ENCODE data around the gene UGT1A6. TPM values are rescaled to one million over a fixed set of nuclear protein-coding genes. Genes with fewer than 3 reads are reported as not detected.
A peak's percentile ranks its signal among the peaks of the same experiment; 100 is the strongest.

Gene UGT1A6
- total RNA-seq, 1 donor from 2014 or later: 1.9 TPM

DNA sequence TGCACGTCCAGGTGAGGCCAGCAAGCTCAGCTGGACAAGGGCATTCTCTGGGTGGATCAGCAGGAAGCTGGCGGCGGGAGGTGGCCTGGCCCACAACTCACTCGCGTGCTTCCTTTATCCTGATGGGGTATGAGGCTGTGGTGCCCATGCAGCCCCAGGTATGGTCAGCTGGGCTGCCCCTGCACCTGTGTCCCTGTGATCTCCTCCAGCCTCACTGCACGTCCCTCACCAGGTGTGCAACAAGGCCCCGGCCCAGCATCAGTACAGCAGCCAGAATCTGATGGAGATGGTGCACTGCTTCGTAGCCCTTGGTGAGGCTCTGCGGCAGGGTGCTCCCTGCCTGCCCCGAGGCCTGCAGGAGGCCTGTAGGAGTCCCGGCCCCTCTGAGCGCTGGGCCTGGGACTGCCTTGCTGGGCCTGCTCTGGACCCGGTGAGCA is 103.1 kb downstream of the UGT1A6 start:
- H3K4me1 Mint-ChIP-seq (ENCODE audit: unreplicated experiment): no peaks in the 10 kb centered on the region
- H3K27me3 Mint-ChIP-seq: peaks cover 7% of the 10 kb centered on the region
- H3K4me3 Mint-ChIP-seq: no peak overlapping the region
- H3K36me3 Mint-ChIP-seq: no peaks in the 10 kb centered on the region
- no peaks in the 10 kb centered on the region for H3K9me3 Mint-ChIP-seq
- TF ChIP-seq, protein P1, sequence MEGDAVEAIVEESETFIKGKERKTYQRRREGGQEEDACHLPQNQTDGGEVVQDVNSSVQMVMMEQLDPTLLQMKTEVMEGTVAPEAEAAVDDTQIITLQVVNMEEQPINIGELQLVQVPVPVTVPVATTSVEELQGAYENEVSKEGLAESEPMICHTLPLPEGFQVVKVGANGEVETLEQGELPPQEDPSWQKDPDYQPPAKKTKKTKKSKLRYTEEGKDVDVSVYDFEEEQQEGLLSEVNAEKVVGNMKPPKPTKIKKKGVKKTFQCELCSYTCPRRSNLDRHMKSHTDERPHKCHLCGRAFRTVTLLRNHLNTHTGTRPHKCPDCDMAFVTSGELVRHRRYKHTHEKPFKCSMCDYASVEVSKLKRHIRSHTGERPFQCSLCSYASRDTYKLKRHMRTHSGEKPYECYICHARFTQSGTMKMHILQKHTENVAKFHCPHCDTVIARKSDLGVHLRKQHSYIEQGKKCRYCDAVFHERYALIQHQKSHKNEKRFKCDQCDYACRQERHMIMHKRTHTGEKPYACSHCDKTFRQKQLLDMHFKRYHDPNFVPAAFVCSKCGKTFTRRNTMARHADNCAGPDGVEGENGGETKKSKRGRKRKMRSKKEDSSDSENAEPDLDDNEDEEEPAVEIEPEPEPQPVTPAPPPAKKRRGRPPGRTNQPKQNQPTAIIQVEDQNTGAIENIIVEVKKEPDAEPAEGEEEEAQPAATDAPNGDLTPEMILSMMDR (conservative IDR thresholded peaks at IDR 0.05): no peak
- H3K27ac Mint-ChIP-seq: no peak overlapping the region
- peak; percentile 55 for DNase-seq (ENCODE audit: extremely low spot score, unreplicated experiment)

DNA sequence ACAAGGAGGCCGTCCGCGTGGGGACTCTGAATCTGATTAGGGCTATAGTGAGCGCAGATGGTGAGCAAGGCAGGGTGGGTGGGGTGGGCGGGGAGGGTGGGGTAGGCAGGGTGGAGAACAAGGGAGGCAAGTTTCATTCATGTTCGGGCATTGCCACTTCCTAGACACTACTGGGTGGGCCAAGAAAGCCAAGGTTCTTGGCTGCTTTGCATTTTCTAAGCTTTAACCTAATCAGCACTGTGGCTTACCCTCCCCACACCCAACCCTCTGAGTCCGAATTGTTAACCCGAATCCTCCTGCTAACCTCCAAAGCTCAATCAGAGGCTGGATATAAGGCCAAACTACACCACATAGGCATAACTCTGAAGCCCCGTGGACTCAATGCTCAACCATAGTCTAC is 103.6 kb downstream of the UGT1A6 start:
- TF ChIP-seq, protein P1 (conservative IDR thresholded peaks at IDR 0.05): no peak
- Mint-ChIP-seq H3K4me3 (no peak overlapping the region), H3K4me1 (ENCODE audit: unreplicated experiment) (no peaks in the 10 kb centered on the region), H3K9me3 (no peaks in the 10 kb centered on the region), H3K27me3 (peaks cover 2% of the 10 kb centered on the region), H3K27ac (no peak overlapping the region), H3K36me3 (no peaks in the 10 kb centered on the region)
- DNase-seq (ENCODE audit: extremely low spot score, unreplicated experiment): no peak

DNA sequence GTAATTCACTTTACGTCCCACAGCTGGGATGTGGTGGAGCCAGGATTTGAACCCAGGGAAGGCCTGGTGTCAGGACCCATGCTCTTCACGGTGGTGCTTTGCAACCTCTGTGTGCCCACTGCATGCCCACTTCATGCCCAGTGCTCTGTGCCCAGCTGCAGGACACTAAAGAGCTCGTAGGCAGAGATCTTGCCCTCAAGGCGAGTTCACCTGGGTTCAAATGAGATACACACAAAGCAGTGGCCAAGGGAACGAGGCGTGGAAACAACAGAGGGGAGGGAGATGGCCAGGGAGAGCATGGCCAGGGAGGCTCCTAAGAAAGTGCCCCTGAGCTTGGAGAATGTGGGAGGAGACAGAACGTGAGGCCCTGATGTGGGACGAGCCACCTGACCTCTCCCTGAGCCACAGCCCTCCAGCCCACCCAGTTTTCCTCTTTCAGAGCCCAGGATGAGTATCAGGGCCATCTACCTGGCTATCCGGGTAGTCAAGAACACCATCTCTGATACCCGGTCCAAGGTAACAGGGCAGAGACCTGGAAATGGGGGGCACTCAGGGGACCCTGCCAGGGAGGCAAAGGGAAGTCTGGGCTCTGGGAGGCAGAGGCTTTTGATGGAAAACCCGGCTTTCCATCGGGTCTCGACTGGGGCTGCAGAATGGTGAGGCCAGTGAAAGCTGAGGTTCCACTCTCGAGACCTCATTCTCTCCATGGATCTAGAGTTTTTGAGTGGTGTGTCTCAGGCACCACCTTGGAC is 105.8 kb downstream of the UGT1A6 start:
- TF ChIP-seq, protein P1 (conservative IDR thresholded peaks at IDR 0.05): no peak
- Mint-ChIP-seq H3K4me3 (no peak overlapping the region), H3K9me3 (no peaks in the 10 kb centered on the region), H3K36me3 (no peaks in the 10 kb centered on the region), H3K4me1 (ENCODE audit: unreplicated experiment) (no peaks in the 10 kb centered on the region), H3K27ac (no peak overlapping the region), H3K27me3 (peaks cover 10% of the 10 kb centered on the region)
- DNase-seq (ENCODE audit: extremely low spot score, unreplicated experiment): peak; percentile 54

GRCh38 chr2:233799087-233799665 is 106.5 kb downstream of the UGT1A6 start:
- TF ChIP-seq, protein P1 (conservative IDR thresholded peaks at IDR 0.05): no peak
- Mint-ChIP-seq H3K4me3 (no peak overlapping the region), H3K36me3 (no peaks in the 10 kb centered on the region), H3K27ac (no peak overlapping the region), H3K9me3 (no peaks in the 10 kb centered on the region), H3K27me3 (peaks cover 17% of the 10 kb centered on the region), H3K4me1 (ENCODE audit: unreplicated experiment) (no peaks in the 10 kb centered on the region)
- DNase-seq (ENCODE audit: extremely low spot score, unreplicated experiment): peak; percentile 49

GRCh38 chr2:233799716-233800115 is 107.0 kb downstream of the UGT1A6 start:
- H3K4me1 Mint-ChIP-seq (ENCODE audit: unreplicated experiment): no peaks in the 10 kb centered on the region
- DNase-seq (ENCODE audit: extremely low spot score, unreplicated experiment): no peak
- H3K9me3 Mint-ChIP-seq: no peaks in the 10 kb centered on the region
- TF ChIP-seq, protein P1 (conservative IDR thresholded peaks at IDR 0.05): no peak
- no peak overlapping the region for H3K27ac Mint-ChIP-seq
- no peaks in the 10 kb centered on the region for H3K36me3 Mint-ChIP-seq
- H3K4me3 Mint-ChIP-seq: no peak overlapping the region
- H3K27me3 Mint-ChIP-seq: peaks cover 21% of the 10 kb centered on the region
